Keratinocyte (primary cell): Measurements from ENCODE around the gene HSPG2.

Experiments
- CTCF ChIP-seq, 3 experiments: IDR thresholded peaks in 1 of 3; conservative IDR thresholded peaks in 1 of 3; optimal IDR thresholded peaks in 1 of 3; 2 replicates in 2 of 3; 3 replicates in 1 of 3; pipeline versions ENCODE3 to v1.5.1; 2011; ENCODE audit warnings: low read length in 3 of 3, mild to moderate bottlenecking in 3 of 3, moderate library complexity in 2 of 3, control low read depth in 1 of 3, inconsistent platforms in 1 of 3; ENCODE audit not compliant: insufficient read depth in 2 of 3; ENCODE audit errors: extremely low read depth in 1 of 3
- EZH2 ChIP-seq: IDR thresholded peaks from one replicate; pipeline ENCODE4 v1.6.1; 2012; ENCODE audit warnings: inconsistent platforms, mild to moderate bottlenecking, low read length, moderate library complexity

GRCh38 chr1:21913258-21913657 lies 23.9 kb downstream of the HSPG2 start:
- no peak for TF ChIP-seq CTCF (optimal IDR thresholded peaks at IDR 0.05 in 1 of 3, IDR thresholded peaks at IDR 0.05 in 1 of 3, conservative IDR thresholded peaks at IDR 0.05 in 1 of 3; ENCODE audit: extremely low read depth in 1 of 3, insufficient read depth in 2 of 3, low read length in 3 of 3)
- TF ChIP-seq EZH2, result no peak
